Body of pancreas (tissue), 4 donors: Measurements from ENCODE around the gene PHRF1. TPM values are rescaled to one million over a fixed set of nuclear protein-coding genes. Genes with fewer than 3 reads are reported as not detected.
"Not testable (repeated sequence)": the region's sequence is repeated elsewhere in the genome, so short reads cannot be mapped to it uniquely, and the experiment has no call there.

ENCODE experiments used
- ATAC-seq: fragments of 150-250 bp; one replicate; pipeline ENCODE4 v1.9.1; 2016
- DNase-seq, 4 donors: peaks; one replicate each; pipeline ENCODE4 v3.0.0-alpha.2; 2019
- H3K27ac ChIP-seq, 4 donors: fragments of 200-600 bp; sonication (generic); 1 replicate in 3 of 4; 2 replicates in 1 of 4; pipeline versions ENCODE4 v1.5.1 to v1.6.1; 2016 to 2019; ENCODE audit warnings: mild to moderate bottlenecking in 1 of 4, mixed read lengths in 1 of 4, moderate library complexity in 1 of 4
- H3K27me3 ChIP-seq, 2 donors: fragments of 200-600 bp; sonication (generic); one replicate each; pipeline ENCODE4 v1.6.0; 2016; ENCODE audit warnings: mild to moderate bottlenecking in 1 of 2
- H3K36me3 ChIP-seq, 2 donors: fragments of 200-600 bp; sonication (generic); replicated peaks in 1 of 2; 2 replicates each; pipeline ENCODE4 v1.5.1; 2016; ENCODE audit warnings: low read depth in 2 of 2; ENCODE audit not compliant: insufficient read depth in 1 of 2
- H3K4me1 ChIP-seq: fragments of 200-600 bp; sonication (generic); one replicate; pipeline ENCODE4 v1.6.0; 2016
- H3K4me3 ChIP-seq, 2 donors: fragments of 200-600 bp; sonication (generic); 1 replicate in 1 of 2; 2 replicates in 1 of 2; pipeline ENCODE4 v1.5.1; 2016 to 2019
- H3K9me3 ChIP-seq, 3 donors: fragments of 200-600 bp; sonication (generic); 1 replicate in 2 of 3; 2 replicates in 1 of 3; pipeline ENCODE4 v1.5.1; 2016
- CTCF ChIP-seq, 7 experiments: fragments of 450-650 bp in 4 of 7; fragments of 200-600 bp in 3 of 7; sonication (generic) in 3 of 7; IDR thresholded peaks; one replicate each; pipeline ENCODE4 v1.5.1; 2016 to 2019; ENCODE audit warnings: antibody characterized with exemption in 7 of 7
- POLR2A ChIP-seq, 3 donors: fragments of 450-650 bp; IDR thresholded peaks; one replicate each; pipeline ENCODE4 v1.6.1; 2016; ENCODE audit warnings: antibody characterized with exemption in 3 of 3, mild to moderate bottlenecking in 2 of 3
- WGBS, 2 donors: methylation state at CpG; one replicate each; pipeline ENCODE4 v1.1.5; 2017; 5-methylcytosine and 5-hydroxymethylcytosine counted together
- intact Hi-C: fragments of 100-400 bp; cut with DNase I; formaldehyde crosslinking; loops from one replicate; pipeline ENCODE4 v1.15.1; 2023
- total RNA-seq, 2 donors: library from RNA; depleted of rRNA; stranded (reverse); fragments of >200 nt; gene quantifications; one replicate each; pipeline ENCODE4 v1.1.0, GENCODE V29; 2016

Gene PHRF1
- total RNA-seq, 2 donors from 2014 or later = 18.2 to 34.3 TPM

GRCh38 chr11:643366-643765 lies 67.1 kb downstream of the PHRF1 start:
- TF ChIP-seq POLR2A (IDR thresholded peaks at IDR 0.05) (no peak), CTCF (IDR thresholded peaks at IDR 0.05) (no peak)
- Histone ChIP-seq H3K27ac (no peak overlapping the region), H3K36me3 (peaks cover 0 to 5% of the 10 kb centered on the region in 2 donors), H3K9me3 (no peaks in the 10 kb centered on the region), H3K4me3 (no peak overlapping the region), H3K27me3 (no peaks in the 10 kb centered on the region), H3K4me1 (no peaks in the 10 kb centered on the region)
- intact Hi-C loops = no loop called here
- no peak for ATAC-seq
- DNase-seq = no peak
- WGBS, 2 donors = 88 to 92% methylated on average over 4 to 8 of the region's 9 CpGs

- ATAC-seq (no peak), DNase-seq (no peak)
- H3K27me3 ChIP-seq = no peaks in the 10 kb centered on the region
- no peaks in the 10 kb centered on the region for H3K4me1 ChIP-seq
- no peak overlapping the region for H3K4me3 ChIP-seq
- intact Hi-C loops = no loop called here
- peaks cover 0 to 5% of the 10 kb centered on the region in 2 donors for H3K36me3 ChIP-seq
- TF ChIP-seq CTCF (IDR thresholded peaks at IDR 0.05) = no peak
- TF ChIP-seq POLR2A (IDR thresholded peaks at IDR 0.05) = no peak
- 86 to 89% methylated on average over 22 to 49 of the region's 50 CpGs for WGBS, 2 donors
- H3K9me3 ChIP-seq = no peaks in the 10 kb centered on the region
- H3K27ac ChIP-seq = no peak overlapping the region
Observed at GRCh38 chr11:643849-644738, 67.8 kb downstream of the PHRF1 start.

GRCh38 chr11:645536-645935 lies 69.3 kb downstream of the PHRF1 start:
- Histone ChIP-seq H3K4me3 (no peak overlapping the region), H3K9me3 (no peaks in the 10 kb centered on the region), H3K27ac (no peak overlapping the region), H3K27me3 (no peaks in the 10 kb centered on the region), H3K4me1 (no peaks in the 10 kb centered on the region), H3K36me3 (peaks cover 0 to 5% of the 10 kb centered on the region in 2 donors)
- no peak for DNase-seq
- 89 to 90% methylated on average over 11 to 16 of the region's 16 CpGs for WGBS, 2 donors
- no peak for ATAC-seq
- intact Hi-C loops = no loop called here
- TF ChIP-seq CTCF (IDR thresholded peaks at IDR 0.05) (no peak), POLR2A (IDR thresholded peaks at IDR 0.05) (no peak)

GRCh38 chr11:646214-646613 lies 69.9 kb downstream of the PHRF1 start:
- DNase-seq (no peak), ATAC-seq (no peak)
- H3K4me1 ChIP-seq = no peaks in the 10 kb centered on the region
- H3K4me3 ChIP-seq = no peak overlapping the region
- H3K27me3 ChIP-seq = no peaks in the 10 kb centered on the region
- no peaks in the 10 kb centered on the region for H3K9me3 ChIP-seq
- intact Hi-C loops = no loop called here
- WGBS, 2 donors = 88 to 90% methylated on average over 11 to 14 of the region's 14 CpGs
- H3K27ac ChIP-seq = no peak overlapping the region
- H3K36me3 ChIP-seq = peaks cover 0 to 5% of the 10 kb centered on the region in 2 donors
- TF ChIP-seq POLR2A (IDR thresholded peaks at IDR 0.05) = no peak
- no peak for TF ChIP-seq CTCF (IDR thresholded peaks at IDR 0.05)

GRCh38 chr11:647672-648158 lies 71.4 kb downstream of the PHRF1 start:
- H3K4me3 ChIP-seq, H3K27me3 ChIP-seq, H3K4me1 ChIP-seq, H3K9me3 ChIP-seq, ATAC-seq, H3K36me3 ChIP-seq, intact Hi-C loops, H3K27ac ChIP-seq, DNase-seq: not testable (repeated sequence)
- WGBS, 2 donors = 51 to 69% methylated on average over 7 to 12 of the region's 14 CpGs
